GM15510 (cell line): ENCODE results near the gene MST1R.

Experiments
- POLR2A ChIP-seq: IDR thresholded peaks from 3 replicates; pipeline ENCODE4 v1.6.1; 2011; ENCODE audit warnings: borderline replicate concordance; ENCODE audit not compliant: insufficient read length; ENCODE audit errors: extremely low read depth

The MST1R gene

GRCh38 chr3:49840388-49840787 lies 63.3 kb downstream of the MST1R start:
- TF ChIP-seq POLR2A = no peak

GRCh38 chr3:49839193-49839809 lies 64.4 kb downstream of the MST1R start:
- no peak for TF ChIP-seq POLR2A
